HG02623 (cell line): ENCODE measurements around the gene PRR36.
"Not testable (repeated sequence)": the region's sequence is repeated elsewhere in the genome, so short reads cannot be mapped to it uniquely, and the experiment has no call there.

ENCODE experiments used
- ATAC-seq: cut with Tn5 transposase; IDR thresholded peaks from one replicate; pipeline ENCODE4 v1.9.1; 2021; ENCODE audit warnings: moderate library complexity; ENCODE audit not compliant: unreplicated experiment

The PRR36 gene

GRCh38 chr19:7874076-7874896 lies at the start of gene PRR36:
Gene PRR36 (minus strand): TSS chr19:7874390. CDS start chr19:7873689, 701 bp downstream.
- no peak for ATAC-seq

DNA sequence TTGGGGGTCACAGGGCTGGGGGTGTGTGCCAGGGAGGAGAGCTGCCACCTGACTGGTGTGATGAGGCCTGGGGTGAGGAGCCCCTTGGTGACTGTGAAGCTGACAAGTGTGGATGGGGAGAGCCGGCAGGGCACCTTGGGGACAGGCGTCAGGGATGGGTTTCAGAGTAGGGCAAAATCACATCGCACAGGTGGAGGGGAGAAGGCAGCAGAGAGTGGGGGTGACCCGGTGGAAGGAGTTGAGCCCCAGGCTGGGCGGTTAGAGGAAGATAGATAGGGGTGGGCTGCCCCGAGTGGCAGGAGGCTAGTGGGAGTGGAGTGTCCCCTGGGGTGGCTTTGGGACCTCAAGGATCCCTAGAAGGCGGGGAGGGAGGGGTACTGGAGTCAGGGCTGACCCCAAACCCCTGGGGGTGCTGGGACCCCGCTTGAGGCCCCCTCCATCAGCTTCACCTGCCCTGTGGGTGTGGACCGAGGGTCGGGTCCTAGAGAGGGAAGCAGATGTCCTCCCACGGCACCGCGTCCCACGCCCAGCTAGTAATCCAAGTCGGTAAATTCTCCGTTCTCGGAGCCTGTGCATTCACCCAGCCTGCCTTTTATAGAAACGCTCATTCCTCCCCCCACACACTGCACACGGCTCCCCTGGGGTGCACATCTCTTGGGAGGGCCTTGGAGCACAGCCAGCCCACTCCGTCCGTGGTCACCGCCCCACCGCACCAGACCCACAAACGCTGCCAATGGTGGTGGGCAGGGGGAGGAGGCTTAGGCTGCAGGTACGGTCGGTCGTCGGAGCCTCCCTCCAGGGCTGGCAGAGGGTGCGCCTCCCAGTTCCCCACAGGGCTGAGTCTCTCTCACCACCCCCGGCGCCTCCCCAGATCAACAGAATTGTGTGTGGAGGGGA lies 49.4 kb upstream of the PRR36 start:
- ATAC-seq: no peak

DNA sequence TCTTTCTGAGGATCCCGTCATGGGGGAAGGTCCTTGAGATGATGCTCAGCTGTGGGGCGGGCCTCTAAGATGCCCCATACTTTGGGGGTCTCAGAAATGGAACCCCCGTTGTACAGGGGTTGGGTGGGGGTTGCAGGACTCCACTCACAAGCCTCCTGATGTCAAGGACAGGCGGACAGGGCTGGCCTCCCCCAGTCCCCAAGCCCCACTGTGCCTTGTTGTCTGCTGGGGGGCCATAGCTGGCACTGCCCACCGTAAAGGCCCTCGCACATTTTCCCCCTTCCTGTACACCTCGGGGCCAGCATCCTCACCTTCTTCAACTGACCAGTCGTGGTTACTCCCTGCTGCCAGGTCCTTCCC lies 48.6 kb upstream of the PRR36 start:
- no peak for ATAC-seq

DNA sequence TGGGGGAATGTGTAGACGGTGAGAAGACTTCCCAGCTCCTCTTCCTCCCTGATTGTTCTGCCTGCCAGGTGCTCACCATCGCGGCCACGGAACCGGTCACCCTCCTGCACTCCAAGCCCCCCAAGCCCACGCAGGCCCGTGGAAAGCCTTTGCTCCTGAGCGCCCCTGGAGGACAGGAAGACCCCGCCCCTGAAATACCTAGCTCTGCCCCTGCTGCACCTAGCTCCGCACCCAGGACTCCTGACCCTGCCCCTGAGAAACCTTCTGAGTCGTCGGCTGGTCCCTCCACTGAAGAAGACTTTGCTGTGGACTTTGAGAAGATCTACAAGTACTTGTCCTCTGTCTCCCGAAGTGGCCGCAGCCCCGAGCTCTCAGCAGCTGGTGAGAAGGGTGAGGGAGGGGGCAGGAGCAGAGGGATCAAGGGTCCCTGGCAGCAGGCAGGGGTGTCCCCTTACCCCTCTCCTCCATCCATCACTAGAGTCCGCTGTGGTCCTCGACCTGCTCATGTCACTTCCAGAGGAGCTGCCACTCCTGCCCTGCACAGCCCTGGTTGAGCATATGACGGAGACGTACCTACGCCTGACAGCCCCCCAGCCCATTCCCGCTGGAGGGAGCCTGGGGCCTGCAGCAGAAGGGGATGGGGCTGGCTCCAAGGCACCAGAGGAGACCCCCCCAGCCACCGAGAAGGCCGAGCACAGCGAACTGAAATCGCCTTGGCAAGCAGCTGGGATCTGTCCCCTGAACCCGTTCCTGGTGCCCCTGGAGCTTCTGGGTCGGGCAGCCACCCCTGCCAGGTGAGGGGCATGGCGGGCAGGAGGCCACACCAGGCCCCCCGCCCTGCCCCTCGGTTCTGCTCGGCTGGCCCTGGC lies 48.0 kb upstream of the PRR36 start:
- ATAC-seq: no peak

DNA sequence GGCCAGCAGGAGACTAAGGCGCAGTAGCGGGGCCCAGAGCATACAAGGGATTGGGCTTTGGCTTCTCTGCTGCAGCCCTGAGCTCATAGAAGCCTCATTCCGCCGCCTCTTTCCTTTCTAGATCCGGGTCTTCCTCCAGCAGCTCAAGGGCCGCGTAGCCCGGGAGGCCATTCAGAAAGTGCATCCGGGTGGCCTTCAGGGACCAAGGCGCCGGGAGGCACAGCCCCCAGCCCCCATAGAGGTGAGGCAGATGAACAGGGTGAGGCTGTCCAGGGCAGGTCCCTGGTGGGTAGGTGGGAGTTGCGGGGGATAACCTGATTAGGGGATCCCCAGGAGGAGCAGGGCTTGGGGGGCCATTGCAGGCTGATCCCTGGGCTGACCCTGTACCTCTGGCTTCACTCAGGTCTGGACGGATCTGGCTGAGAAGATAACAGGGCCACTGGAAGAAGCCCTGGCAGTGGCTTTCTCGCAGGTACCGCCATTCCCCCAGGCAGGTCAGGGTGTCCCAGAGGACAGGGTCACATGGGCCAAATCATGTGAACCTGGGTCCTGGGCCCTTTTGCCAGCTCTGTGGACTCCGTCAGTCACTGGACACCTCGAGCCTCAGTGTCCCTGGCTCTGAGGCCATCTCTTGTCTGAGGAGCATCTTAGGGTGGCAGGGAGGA lies 47.2 kb upstream of the PRR36 start:
- no peak for ATAC-seq

GRCh38 chr19:7920519-7921301 lies 46.5 kb upstream of the PRR36 start:
- ATAC-seq: peak; percentile 37

- ATAC-seq: peak; percentile 49
Measured at GRCh38 chr19:7919610-7920518, 45.7 kb upstream of the PRR36 start, which contains the start of gene SNAPC2. Gene SNAPC2 (plus strand): TSS chr19:7920338. CDS start chr19:7920367, 29 bp downstream.

GRCh38 chr19:7918615-7919421 lies 44.6 kb upstream of the PRR36 start:
- ATAC-seq: no peak

DNA sequence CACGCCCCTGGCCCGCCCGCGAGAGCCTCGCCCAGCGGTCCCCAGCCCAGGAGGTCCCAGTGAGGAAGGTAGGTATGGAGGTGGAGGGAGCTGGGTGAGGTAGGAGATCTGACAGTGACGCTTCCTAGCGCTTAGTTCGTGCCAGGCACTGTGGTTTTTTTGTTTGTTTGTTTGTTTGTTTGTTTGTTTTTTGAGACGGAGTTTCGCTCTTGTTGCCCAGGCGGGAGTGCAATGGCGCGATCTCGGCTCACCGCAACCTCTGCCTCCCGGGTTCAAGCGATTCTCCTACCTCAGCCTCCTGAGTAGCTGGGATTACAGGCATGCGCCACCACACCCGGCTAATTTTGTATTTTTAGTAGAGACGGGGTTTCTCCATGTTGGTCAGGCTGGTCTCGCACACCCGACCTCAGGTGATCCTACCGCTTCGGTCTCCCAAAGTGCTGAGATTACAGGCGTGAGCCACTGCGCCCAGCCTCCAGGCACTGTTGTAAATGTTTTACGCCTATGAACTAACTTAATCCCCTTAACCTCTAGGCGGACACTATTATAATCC lies 43.9 kb upstream of the PRR36 start:
- not testable (repeated sequence) for ATAC-seq

- no peak for ATAC-seq
Measured at GRCh38 chr19:7917267-7918061, 43.3 kb upstream of the PRR36 start.

GRCh38 chr19:7916955-7917266 lies 42.7 kb upstream of the PRR36 start:
- ATAC-seq: no peak

DNA sequence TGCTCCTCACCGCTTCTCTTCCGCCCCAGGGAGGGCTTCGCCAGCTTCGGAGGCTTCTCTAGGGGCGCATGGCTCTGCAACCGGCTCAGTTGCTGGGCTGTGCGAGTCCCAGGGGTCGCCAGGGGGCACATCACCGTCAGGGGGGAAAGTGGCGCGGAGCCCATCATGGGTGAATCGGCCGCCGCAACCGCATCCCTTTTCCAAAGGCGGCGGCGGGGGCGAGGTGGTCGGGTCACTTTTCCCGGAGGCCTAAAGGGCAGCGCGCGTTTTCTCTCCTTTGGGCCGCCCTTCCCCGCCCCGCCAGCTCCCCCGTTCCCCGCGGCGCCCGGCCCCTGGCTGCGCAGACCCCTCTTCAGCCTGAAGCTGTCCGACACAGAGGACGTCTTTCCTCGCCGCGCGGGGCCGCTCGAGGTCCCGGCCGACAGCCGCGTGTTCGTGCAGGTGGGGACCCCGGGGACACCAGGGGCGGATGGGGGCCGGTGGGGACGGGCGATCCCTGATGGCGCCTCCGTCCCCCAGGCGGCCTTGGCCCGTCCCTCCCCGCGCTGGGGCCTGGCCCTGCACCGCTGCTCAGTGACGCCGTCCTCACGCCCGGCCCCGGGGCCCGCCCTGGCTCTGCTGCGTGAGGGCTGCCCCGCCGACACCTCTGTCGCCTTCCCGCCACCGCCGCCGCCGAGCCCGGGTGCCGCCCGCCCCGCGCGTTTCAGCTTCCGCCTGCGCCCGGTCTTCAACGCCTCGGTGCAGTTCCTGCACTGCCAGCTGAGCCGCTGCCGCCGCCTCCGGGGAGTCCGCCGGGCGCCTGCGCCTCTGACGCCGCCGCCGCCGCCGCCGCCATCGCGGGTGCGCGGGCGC lies 42.1 kb upstream of the PRR36 start:
- ATAC-seq: no peak

- ATAC-seq: no peak
Measured at GRCh38 chr19:7915250-7916102, 41.3 kb upstream of the PRR36 start.

DNA sequence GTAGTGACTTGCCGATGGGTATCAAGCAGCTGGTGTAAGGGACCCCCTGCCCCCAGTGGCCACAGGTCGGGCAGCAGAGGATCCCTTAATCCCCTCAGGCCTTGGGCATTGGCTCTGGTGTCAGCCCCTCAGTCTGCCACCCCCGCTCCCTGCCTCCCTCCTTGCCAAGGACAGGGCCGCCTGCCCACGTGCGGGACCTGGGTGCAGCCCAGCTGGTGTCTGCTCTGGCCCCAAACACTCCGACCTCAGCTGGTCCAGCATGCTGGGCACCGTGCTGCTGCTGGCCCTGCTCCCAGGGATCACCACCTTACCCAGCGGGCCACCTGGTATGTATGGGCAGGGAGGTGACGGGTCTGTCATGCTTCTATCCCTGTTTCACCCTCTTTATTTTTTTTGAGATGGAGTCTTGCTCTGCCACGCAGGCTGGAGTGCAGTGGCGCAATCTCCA lies 40.4 kb upstream of the PRR36 start, which contains the start of gene TGFBR3L:
Gene TGFBR3L, plus strand, starts transcription at position 233 of the 448 bp plus-strand sequence.
- ATAC-seq: no peak

DNA sequence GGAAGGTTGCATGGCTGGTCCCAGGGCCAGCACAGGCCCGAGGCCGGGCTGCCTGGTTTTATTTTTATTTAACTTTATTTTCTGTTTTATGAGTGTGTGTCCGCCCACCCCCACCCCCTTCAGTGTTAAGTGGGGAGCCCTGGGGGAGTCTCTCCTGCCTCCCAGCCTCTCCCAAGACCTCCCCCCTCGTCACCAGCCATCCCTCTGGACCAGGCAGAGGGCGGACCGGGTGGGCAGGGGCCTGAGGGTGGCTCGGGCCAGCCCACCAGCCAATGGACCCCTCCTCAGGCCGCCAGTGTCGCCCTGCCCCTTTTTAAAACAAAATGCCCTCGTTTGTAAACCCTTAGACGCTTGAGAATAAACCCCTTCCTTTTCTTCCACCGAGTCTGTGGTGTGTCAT lies 39.9 kb upstream of the PRR36 start:
- ATAC-seq: no peak
